ENCODE results near the gene XPNPEP1.

The XPNPEP1 gene

GRCh38 chr10:109820620-109821405 is 102.5 kb downstream of the XPNPEP1 start:
- H2AFZ ChIP-seq (ENCODE audit: low read depth), result no peak overlapping the region
- H3K79me2 ChIP-seq (ENCODE audit: insufficient read depth, low read depth), result no peaks in the 10 kb centered on the region
- no peaks in the 10 kb centered on the region for H3K4me1 ChIP-seq (ENCODE audit: low read depth, poor library complexity, severe bottlenecking)
- H4K20me1 ChIP-seq (ENCODE audit: insufficient read depth), result no peaks in the 10 kb centered on the region
- H3K36me3 ChIP-seq (ENCODE audit: insufficient read depth), result no peaks in the 10 kb centered on the region
- no peak overlapping the region for H3K4me2 ChIP-seq
- H3K27ac ChIP-seq, result no peak overlapping the region
- no peaks in the 10 kb centered on the region for H3K27me3 ChIP-seq (ENCODE audit: insufficient read depth, low read depth)
- H3K4me3 ChIP-seq (IDR thresholded peaks at IDR 0.05; ENCODE audit: insufficient read depth, low read depth, low read length), result no peak overlapping the region
- H3K9ac ChIP-seq, result no peak overlapping the region
- no peak for TF ChIP-seq CTCF (conservative IDR thresholded peaks at IDR 0.05; ENCODE audit: low read depth, low read length)

- Histone ChIP-seq H3K9ac (no peak overlapping the region), H3K79me2 (ENCODE audit: insufficient read depth, low read depth) (no peaks in the 10 kb centered on the region), H3K36me3 (ENCODE audit: insufficient read depth) (no peaks in the 10 kb centered on the region), H3K4me3 (IDR thresholded peaks at IDR 0.05; ENCODE audit: insufficient read depth, low read depth, low read length) (no peak overlapping the region), H2AFZ (ENCODE audit: low read depth) (no peak overlapping the region), H3K27ac (no peak overlapping the region), H3K27me3 (ENCODE audit: insufficient read depth, low read depth) (no peaks in the 10 kb centered on the region), H3K4me2 (no peak overlapping the region), H4K20me1 (ENCODE audit: insufficient read depth) (no peaks in the 10 kb centered on the region), H3K4me1 (ENCODE audit: low read depth, poor library complexity, severe bottlenecking) (no peaks in the 10 kb centered on the region)
- TF ChIP-seq CTCF (conservative IDR thresholded peaks at IDR 0.05; ENCODE audit: low read depth, low read length), result no peak
Observed at GRCh38 chr10:109819807-109820206, 103.5 kb downstream of the XPNPEP1 start.

Measured in KMS-11 (cell line).